Bronchial epithelial cell (primary cell): ENCODE data around the gene KCTD16. TPM values are rescaled to one million over a fixed set of nuclear protein-coding genes. Genes with fewer than 3 reads are reported as not detected.

Experiments used
- DNase-seq: peaks from one replicate; pipeline ENCODE4 v3.0.0-alpha.2; 2010; ENCODE audit warnings: low read depth
- FAIRE-seq: peaks from 2 replicates; lab custom pipeline; 2011; peaks lifted over from hg19 to GRCh38; lab: Jason Lieb, UNC
- H3K27me3 ChIP-seq: 2 replicates; pipeline ENCODE4 v1.5.1; 2011; ENCODE audit warnings: low read length; ENCODE audit not compliant: control insufficient read depth, insufficient read depth
- H3K36me3 ChIP-seq: 2 replicates; pipeline ENCODE4 v1.5.1; 2011; ENCODE audit warnings: low read length; ENCODE audit not compliant: control insufficient read depth, insufficient read depth
- H3K4me3 ChIP-seq: 2 replicates; pipeline ENCODE4 v1.5.1; 2011; ENCODE audit warnings: mild to moderate bottlenecking, low read depth, low read length, control low read depth
- total RNA-seq: library from RNA; depleted of rRNA; stranded (reverse); fragments of >200 nt; gene quantifications from 2 replicates; pipeline ENCODE4 v1.2.1, GENCODE V29; 2014
- TF ChIP-seq, protein P1 (sequence below): IDR thresholded peaks from 2 replicates; pipeline ENCODE4 v1.5.1; 2011; ENCODE audit warnings: mild to moderate bottlenecking, moderate library complexity, low read length, control low read depth, inconsistent platforms; ENCODE audit not compliant: insufficient read depth, severe bottlenecking

Gene KCTD16
- total RNA-seq, 1 donor from 2014 or later = under 0.01 TPM

DNA sequence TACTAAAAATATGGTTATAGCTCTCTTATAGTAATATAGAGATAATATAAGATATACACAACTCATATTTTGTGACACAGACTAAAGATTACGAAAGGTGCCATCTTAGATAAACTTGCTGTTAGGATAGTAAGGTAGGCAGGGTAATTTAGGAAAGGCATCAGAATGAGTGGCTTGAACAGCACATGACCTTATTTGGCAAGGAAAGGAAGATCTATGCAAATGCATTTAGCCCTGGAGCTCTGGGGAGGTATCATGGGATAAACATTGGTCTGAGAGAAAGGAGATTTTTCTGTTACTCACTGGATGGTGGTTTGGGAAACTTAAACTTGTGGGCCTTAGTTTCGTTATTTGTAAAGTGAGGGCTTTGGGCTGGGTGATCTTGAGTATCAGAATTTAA lies 65.8 kb downstream of the KCTD16 start:
- TF ChIP-seq, protein P1, sequence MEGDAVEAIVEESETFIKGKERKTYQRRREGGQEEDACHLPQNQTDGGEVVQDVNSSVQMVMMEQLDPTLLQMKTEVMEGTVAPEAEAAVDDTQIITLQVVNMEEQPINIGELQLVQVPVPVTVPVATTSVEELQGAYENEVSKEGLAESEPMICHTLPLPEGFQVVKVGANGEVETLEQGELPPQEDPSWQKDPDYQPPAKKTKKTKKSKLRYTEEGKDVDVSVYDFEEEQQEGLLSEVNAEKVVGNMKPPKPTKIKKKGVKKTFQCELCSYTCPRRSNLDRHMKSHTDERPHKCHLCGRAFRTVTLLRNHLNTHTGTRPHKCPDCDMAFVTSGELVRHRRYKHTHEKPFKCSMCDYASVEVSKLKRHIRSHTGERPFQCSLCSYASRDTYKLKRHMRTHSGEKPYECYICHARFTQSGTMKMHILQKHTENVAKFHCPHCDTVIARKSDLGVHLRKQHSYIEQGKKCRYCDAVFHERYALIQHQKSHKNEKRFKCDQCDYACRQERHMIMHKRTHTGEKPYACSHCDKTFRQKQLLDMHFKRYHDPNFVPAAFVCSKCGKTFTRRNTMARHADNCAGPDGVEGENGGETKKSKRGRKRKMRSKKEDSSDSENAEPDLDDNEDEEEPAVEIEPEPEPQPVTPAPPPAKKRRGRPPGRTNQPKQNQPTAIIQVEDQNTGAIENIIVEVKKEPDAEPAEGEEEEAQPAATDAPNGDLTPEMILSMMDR = no peak
- FAIRE-seq (no peak), DNase-seq (no peak)
- Histone ChIP-seq H3K27me3 (peaks cover 2% of the 10 kb centered on the region), H3K36me3 (no peaks in the 10 kb centered on the region), H3K4me3 (no peak overlapping the region)

- TF ChIP-seq, protein P1 = no peak
- Histone ChIP-seq H3K27me3 (peaks cover 2% of the 10 kb centered on the region), H3K36me3 (no peaks in the 10 kb centered on the region), H3K4me3 (no peak overlapping the region)
- FAIRE-seq = no peak
- no peak for DNase-seq
These were observed 67.2 kb downstream of the KCTD16 start for GRCh38 chr5:144237851-144238250.

- Histone ChIP-seq H3K4me3 (no peak overlapping the region), H3K27me3 (no peaks in the 10 kb centered on the region), H3K36me3 (no peaks in the 10 kb centered on the region)
- FAIRE-seq = no peak
- TF ChIP-seq, protein P1 = no peak
- DNase-seq = no peak
These were observed 76.5 kb downstream of the KCTD16 start for GRCh38 chr5:144247131-144247530.

GRCh38 chr5:144248015-144248414 lies 77.3 kb downstream of the KCTD16 start:
- FAIRE-seq (no peak), DNase-seq (no peak)
- H3K27me3 ChIP-seq = no peaks in the 10 kb centered on the region
- TF ChIP-seq, protein P1 = no peak
- H3K36me3 ChIP-seq = no peaks in the 10 kb centered on the region
- no peak overlapping the region for H3K4me3 ChIP-seq

GRCh38 chr5:144249755-144250464 lies 79.2 kb downstream of the KCTD16 start:
- Histone ChIP-seq H3K4me3 (no peak overlapping the region), H3K27me3 (no peaks in the 10 kb centered on the region), H3K36me3 (no peaks in the 10 kb centered on the region)
- FAIRE-seq (no peak), DNase-seq (no peak)
- TF ChIP-seq, protein P1 = no peak

DNA sequence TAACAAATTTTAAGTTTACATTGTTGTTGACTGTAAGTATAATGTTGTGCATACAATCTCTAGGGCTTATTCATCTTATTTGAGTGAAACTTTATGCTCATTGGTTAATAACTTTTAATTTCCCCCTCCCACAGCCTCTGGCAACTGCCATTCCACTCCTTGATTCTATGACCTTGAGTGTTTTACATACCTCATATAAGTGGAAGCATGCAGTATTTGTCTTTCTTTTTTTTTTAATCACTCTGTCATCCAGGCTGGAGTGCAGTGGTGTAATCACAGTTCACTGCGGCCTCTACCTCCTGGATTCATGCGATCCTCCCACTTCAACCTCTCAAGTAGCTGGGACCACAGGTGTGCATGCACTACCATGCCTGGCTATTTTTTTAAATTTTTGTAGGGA lies 83.9 kb downstream of the KCTD16 start:
- FAIRE-seq = no peak
- Histone ChIP-seq H3K36me3 (no peaks in the 10 kb centered on the region), H3K27me3 (no peaks in the 10 kb centered on the region), H3K4me3 (no peak overlapping the region)
- DNase-seq = no peak
- TF ChIP-seq, protein P1 = no peak
